Keratinocyte (primary cell): Measurements from ENCODE around the gene MEIS2. TPM values are rescaled to one million over a fixed set of nuclear protein-coding genes. Genes with fewer than 3 reads are reported as not detected.

ENCODE experiments used
- DNase-seq: peaks from one replicate; pipeline ENCODE4 v3.0.0-alpha.2; 2011; ENCODE audit warnings: low read depth, missing footprints, low spot score
- FAIRE-seq: peaks from 2 replicates; lab custom pipeline; 2011; peaks lifted over from hg19 to GRCh38; lab: Jason Lieb, UNC
- H2AFZ ChIP-seq: 2 replicates; pipeline ENCODE4 v1.6.0; 2012; ENCODE audit warnings: low read length, control low read depth, inconsistent platforms; ENCODE audit not compliant: control insufficient read depth
- H3K27ac ChIP-seq: 2 replicates; pipeline ENCODE4 v1.5.1; 2011; ENCODE audit warnings: low read length; ENCODE audit not compliant: control insufficient read depth, insufficient read depth
- H3K27me3 ChIP-seq: 3 replicates; pipeline ENCODE4 v1.6.0; 2011; ENCODE audit warnings: low read length; ENCODE audit not compliant: control insufficient read depth, insufficient read depth; ENCODE audit errors: extremely low read depth
- H3K36me3 ChIP-seq, 2 experiments: 2 replicates in 1 of 2; 3 replicates in 1 of 2; pipeline ENCODE4 v1.5.1; 2011; ENCODE audit warnings: low read length in 2 of 2, mild to moderate bottlenecking in 1 of 2; ENCODE audit not compliant: control insufficient read depth in 2 of 2, insufficient read depth in 2 of 2; ENCODE audit errors: extremely low read depth in 1 of 2
- H3K4me1 ChIP-seq: 3 replicates; pipeline ENCODE4 v1.5.1; 2011; ENCODE audit warnings: low read length; ENCODE audit not compliant: control insufficient read depth, insufficient read depth; ENCODE audit errors: extremely low read depth
- H3K4me2 ChIP-seq: 3 replicates; pipeline ENCODE4 v1.6.0; 2011; ENCODE audit warnings: low read depth, low read length; ENCODE audit not compliant: control insufficient read depth, insufficient read depth; ENCODE audit errors: extremely low read depth
- H3K4me3 ChIP-seq, 3 experiments: fragments of 200-600 bp in 1 of 3; sonication (generic) in 1 of 3; 2 replicates in 2 of 3; 3 replicates in 1 of 3; pipeline ENCODE4 v1.5.1; 2011 to 2016; ENCODE audit warnings: low read length in 3 of 3, mild to moderate bottlenecking in 3 of 3, control low read depth in 2 of 3, inconsistent platforms in 1 of 3, low read depth in 1 of 3, mixed read lengths in 1 of 3, mixed run types in 1 of 3, moderate library complexity in 1 of 3; ENCODE audit not compliant: control insufficient read depth in 2 of 3, insufficient read depth in 2 of 3; ENCODE audit errors: extremely low read depth in 1 of 3
- H3K79me2 ChIP-seq: 2 replicates; pipeline ENCODE4 v1.6.0; 2012; ENCODE audit warnings: low read length; ENCODE audit not compliant: control insufficient read depth, insufficient read depth
- H3K9ac ChIP-seq: 3 replicates; pipeline ENCODE4 v1.6.0; 2011; ENCODE audit warnings: low read length; ENCODE audit not compliant: control insufficient read depth, insufficient read depth; ENCODE audit errors: extremely low read depth
- H3K9me1 ChIP-seq: 3 replicates; pipeline ENCODE4 v1.6.0; 2011; ENCODE audit warnings: low read length; ENCODE audit not compliant: control insufficient read depth, insufficient read depth; ENCODE audit errors: extremely low read depth
- H3K9me3 ChIP-seq: 2 replicates; pipeline ENCODE4 v1.5.1; 2012; ENCODE audit warnings: low read depth, low read length; ENCODE audit not compliant: control insufficient read depth
- H4K20me1 ChIP-seq: 3 replicates; pipeline ENCODE4 v1.6.0; 2011; ENCODE audit warnings: low read length; ENCODE audit not compliant: control insufficient read depth, insufficient read depth; ENCODE audit errors: extremely low read depth
- CTCF ChIP-seq, 3 experiments: IDR thresholded peaks in 1 of 3; conservative IDR thresholded peaks in 1 of 3; optimal IDR thresholded peaks in 1 of 3; 2 replicates in 2 of 3; 3 replicates in 1 of 3; pipeline versions ENCODE3 to v1.5.1; 2011; ENCODE audit warnings: low read length in 3 of 3, mild to moderate bottlenecking in 3 of 3, moderate library complexity in 2 of 3, control low read depth in 1 of 3, inconsistent platforms in 1 of 3; ENCODE audit not compliant: insufficient read depth in 2 of 3; ENCODE audit errors: extremely low read depth in 1 of 3
- EZH2 ChIP-seq: IDR thresholded peaks from one replicate; pipeline ENCODE4 v1.6.1; 2012; ENCODE audit warnings: inconsistent platforms, mild to moderate bottlenecking, low read length, moderate library complexity
- dilution Hi-C: fragments of 300-500 bp; cut with MboI; formaldehyde crosslinking; loops from one replicate; pipeline ENCODE4 v1.7.0; 2020; ENCODE audit warnings: low sequenced_read_pairs; ENCODE audit not compliant: extremely low pct_ligation_motif_present
- polyA plus RNA-seq, 5 experiments: library from polyadenylated mRNA; depleted of rRNA in 3 of 5; stranded (reverse) in 3 of 5; stranded (forward) in 1 of 5; unstranded in 1 of 5; fragments of >200 nt; gene quantifications; 1 replicate in 1 of 5; 2 replicates in 3 of 5; 3 replicates in 1 of 5; pipeline versions ENCODE4 v1.2.1 to v1.2.3, GENCODE V29; 2011 to 2012; ENCODE audit warnings: missing spikeins in 2 of 5, low read depth in 1 of 5, low replicate concordance in 1 of 5

The MEIS2 gene
- polyA plus RNA-seq, 1 donor (not counting 4 experiments of a cell fraction or from before 2014, with no cell fraction given): 11.4 TPM

- no peak overlapping the region for H3K4me3 ChIP-seq
- dilution Hi-C loops: loop anchor here (5.0 kb wide), 1 partner anchor 40 kb away; no protein-coding TSS in a partner anchor
- H3K27ac ChIP-seq: no peak overlapping the region
- H3K4me2 ChIP-seq: no peak overlapping the region
- no peaks in the 10 kb centered on the region for H3K79me2 ChIP-seq
- TF ChIP-seq EZH2: no peak
- no peak for TF ChIP-seq CTCF (optimal IDR thresholded peaks at IDR 0.05 in 1 of 3, IDR thresholded peaks at IDR 0.05 in 1 of 3, conservative IDR thresholded peaks at IDR 0.05 in 1 of 3; ENCODE audit: extremely low read depth in 1 of 3, insufficient read depth in 2 of 3, low read length in 3 of 3)
- no peaks in the 10 kb centered on the region for H3K9me3 ChIP-seq
- H3K36me3 ChIP-seq: no peaks in the 10 kb centered on the region
- H3K4me1 ChIP-seq: no peaks in the 10 kb centered on the region
- H2AFZ ChIP-seq: no peak overlapping the region
- DNase-seq: no peak
- H3K9me1 ChIP-seq: no peaks in the 10 kb centered on the region
- H3K27me3 ChIP-seq: no peaks in the 10 kb centered on the region
- H4K20me1 ChIP-seq: no peaks in the 10 kb centered on the region
- no peak for FAIRE-seq
- no peak overlapping the region for H3K9ac ChIP-seq
Observed at GRCh38 chr15:36932070-36932469, 168.3 kb downstream of the MEIS2 start.

- H3K9me1 ChIP-seq: no peaks in the 10 kb centered on the region
- no peak for DNase-seq
- H3K4me3 ChIP-seq: no peak overlapping the region
- H2AFZ ChIP-seq: no peak overlapping the region
- H3K79me2 ChIP-seq: no peaks in the 10 kb centered on the region
- no peaks in the 10 kb centered on the region for H3K9me3 ChIP-seq
- dilution Hi-C loops: loop anchor here (5.0 kb wide), 1 partner anchor 41 kb away; no protein-coding TSS in a partner anchor
- H3K4me2 ChIP-seq: no peak overlapping the region
- no peaks in the 10 kb centered on the region for H3K36me3 ChIP-seq
- no peak for FAIRE-seq
- H3K27ac ChIP-seq: no peak overlapping the region
- no peaks in the 10 kb centered on the region for H3K4me1 ChIP-seq
- H3K9ac ChIP-seq: no peak overlapping the region
- no peaks in the 10 kb centered on the region for H3K27me3 ChIP-seq
- H4K20me1 ChIP-seq: no peaks in the 10 kb centered on the region
- no peak for TF ChIP-seq CTCF (optimal IDR thresholded peaks at IDR 0.05 in 1 of 3, IDR thresholded peaks at IDR 0.05 in 1 of 3, conservative IDR thresholded peaks at IDR 0.05 in 1 of 3; ENCODE audit: extremely low read depth in 1 of 3, insufficient read depth in 2 of 3, low read length in 3 of 3)
- no peak for TF ChIP-seq EZH2
Observed at GRCh38 chr15:36931434-36931833, 168.9 kb downstream of the MEIS2 start.
